Stimulated activated CD4-positive, alpha-beta T cell treated with anti-CD3 and anti-CD28 coated beads, TNF-alpha, amount 100 ng/mL, for 48 hours (primary cell): Measurements from ENCODE around the gene SAYSD1.

Source experiments
- DNase-seq, 3 donors: peaks; one replicate each; pipeline ENCODE4 v3.0.0-alpha.2; 2020; ENCODE audit warnings: low read depth in 3 of 3

SAYSD1 gene

GRCh38 chr6:39058471-39059147 is 56.4 kb downstream of the SAYSD1 start:
- DNase-seq, result no peak

DNA sequence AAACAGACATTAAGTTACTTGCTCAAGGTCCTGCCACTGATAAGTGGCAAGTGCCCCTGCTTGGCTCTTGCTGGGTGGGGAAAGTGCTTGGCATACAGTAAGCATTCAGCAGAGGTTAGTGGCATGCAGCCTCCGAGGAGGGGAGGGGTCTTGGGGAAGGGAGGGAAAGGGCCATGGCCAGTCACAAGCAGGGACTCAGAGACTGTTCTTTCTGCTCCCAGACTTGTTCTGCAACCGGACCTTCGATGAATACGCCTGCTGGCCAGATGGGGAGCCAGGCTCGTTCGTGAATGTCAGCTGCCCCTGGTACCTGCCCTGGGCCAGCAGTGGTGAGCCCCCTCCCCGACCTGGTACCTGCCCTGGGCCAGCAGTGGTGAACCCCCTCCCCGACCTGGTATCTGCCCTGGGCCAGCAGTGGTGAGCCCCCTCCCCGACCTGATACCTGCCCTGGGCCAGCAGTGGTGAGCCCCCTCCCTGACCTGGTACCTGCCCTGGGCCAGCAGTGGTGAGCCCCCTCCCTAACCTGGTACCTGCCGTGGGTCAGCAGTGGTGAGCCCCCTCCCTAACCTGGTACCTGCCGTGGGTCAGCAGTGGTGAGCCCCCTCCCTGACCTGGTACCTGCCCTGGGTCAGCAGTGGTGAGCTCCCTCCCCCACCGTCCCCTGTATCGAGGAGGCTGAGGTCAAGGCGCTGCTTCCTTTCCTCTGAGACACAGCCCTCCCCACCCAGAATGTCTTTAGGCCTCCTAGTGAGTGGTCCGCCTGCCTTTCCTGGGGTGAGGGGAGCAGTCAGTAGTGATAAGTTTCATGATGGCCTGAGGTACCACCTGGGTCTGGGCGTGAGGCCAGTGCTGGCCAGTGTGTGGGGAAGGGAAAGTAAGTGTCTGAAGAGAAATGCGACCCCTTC is 57.5 kb downstream of the SAYSD1 start:
- no peak for DNase-seq

GRCh38 chr6:39056681-39057080 is 58.3 kb downstream of the SAYSD1 start:
- no peak for DNase-seq

DNA sequence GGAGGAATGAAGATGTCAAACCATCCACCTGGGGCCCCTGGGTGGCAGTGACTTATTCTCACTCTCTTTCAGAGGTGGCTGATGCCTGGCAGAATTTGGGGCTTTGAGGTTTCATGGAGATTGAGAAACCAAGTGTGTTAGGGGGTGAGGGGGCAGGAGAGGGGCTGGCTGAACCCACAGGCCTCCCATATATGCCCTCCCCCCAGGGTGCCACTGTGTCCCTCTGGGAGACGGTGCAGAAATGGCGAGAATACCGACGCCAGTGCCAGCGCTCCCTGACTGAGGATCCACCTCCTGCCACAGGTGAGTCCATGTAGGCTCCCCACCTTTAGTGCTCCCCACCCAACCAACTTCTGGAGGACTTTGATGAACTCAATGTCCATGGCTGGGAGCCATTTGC is 58.8 kb downstream of the SAYSD1 start:
- no peak for DNase-seq

DNA sequence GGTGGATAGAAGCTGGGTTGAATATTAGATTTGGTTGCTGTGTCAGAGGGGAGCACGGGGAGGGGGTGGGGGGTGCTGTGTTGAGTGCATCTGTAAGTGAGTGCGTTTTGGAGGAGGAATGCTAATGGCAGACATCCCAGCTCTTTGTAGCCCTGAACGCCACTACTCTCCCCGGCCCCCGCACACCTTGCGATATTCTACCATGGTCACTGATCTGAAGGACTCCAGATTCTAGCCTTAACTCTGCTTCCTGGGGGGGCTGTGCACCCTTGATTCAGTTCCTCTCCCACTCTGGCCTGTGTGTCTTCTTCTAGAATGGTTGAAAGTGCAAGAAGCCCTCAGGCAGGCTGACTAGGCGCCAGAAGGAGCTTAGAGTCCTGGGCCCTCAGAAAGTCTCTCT is 59.3 kb downstream of the SAYSD1 start:
- DNase-seq, result no peak

DNA sequence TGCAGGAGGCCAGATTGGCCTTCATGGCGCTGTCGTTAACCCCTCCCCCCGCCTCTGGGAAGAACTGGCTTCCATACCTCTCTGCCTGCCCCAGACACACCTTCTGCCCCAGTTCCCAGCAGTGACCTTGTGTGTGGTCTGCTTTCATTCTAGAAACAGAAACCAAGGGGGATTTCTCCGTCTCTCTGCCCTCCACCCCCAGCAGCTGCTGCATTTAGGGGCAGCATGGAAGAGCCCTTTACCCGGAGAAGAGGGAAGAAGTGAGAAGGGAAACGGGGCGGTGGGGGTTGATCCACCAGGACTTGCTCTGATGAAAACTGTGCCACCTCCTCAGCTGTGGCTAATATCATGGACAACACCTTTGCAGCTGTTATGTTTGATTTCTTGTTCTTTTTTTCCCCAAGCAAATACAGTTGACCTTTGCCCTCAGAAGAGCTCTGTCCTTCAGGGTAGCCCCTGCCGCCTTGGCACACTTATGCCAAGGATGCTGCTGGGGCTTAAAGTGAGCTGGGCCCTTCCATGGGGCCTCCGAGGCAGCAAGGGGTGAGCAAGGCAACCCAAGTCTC is 60.3 kb downstream of the SAYSD1 start:
- DNase-seq, result no peak
